NOMO-1 treated with DMSO at 0.1 percent for 48 hours (cell line): ENCODE measurements around the gene CRYBG3.
"Not testable (repeated sequence)": the region's sequence is repeated elsewhere in the genome, so short reads cannot be mapped to it uniquely, and the experiment has no call there.

Experiments used
- DNase-seq: peaks from one replicate; lab custom pipeline; 2025; ENCODE audit not compliant: unreplicated experiment; lab: John Stamatoyannopoulos, UW

CRYBG3 gene

DNA sequence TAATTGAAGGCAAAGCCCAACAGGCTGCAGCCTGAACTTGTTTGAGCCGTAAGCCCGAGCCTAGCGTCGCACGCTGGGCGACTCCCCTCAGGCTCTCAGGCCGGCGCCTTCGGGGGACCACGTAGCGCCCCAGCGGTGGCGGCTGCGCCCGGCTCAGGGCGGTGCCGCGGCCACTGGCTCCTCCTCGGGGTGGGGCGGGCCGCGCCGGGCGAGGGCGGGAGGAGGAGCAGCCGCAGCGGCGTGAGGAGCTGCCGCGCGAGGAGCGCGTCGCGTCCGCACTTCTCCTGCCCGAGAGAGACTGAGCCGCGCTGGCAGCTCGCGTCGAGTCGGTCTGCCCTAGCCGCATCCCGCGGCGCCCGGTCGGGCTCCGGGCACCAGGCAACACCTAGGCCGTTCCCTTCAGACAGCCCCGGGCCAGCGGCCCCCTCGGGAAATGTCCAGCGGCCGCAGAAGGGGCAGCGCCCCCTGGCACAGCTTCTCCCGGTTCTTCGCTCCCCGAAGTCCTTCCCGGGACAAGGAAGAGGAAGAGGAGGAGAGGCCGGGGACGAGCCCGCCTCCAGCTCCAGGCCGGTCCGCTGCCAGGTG lies at the start of gene CRYBG3:
CRYBG3 (plus strand) TSS at position 238 of the 585 bp plus-strand sequence; CDS start at position 434, 196 bp downstream.
- DNase-seq, result peak; percentile 77

DNA sequence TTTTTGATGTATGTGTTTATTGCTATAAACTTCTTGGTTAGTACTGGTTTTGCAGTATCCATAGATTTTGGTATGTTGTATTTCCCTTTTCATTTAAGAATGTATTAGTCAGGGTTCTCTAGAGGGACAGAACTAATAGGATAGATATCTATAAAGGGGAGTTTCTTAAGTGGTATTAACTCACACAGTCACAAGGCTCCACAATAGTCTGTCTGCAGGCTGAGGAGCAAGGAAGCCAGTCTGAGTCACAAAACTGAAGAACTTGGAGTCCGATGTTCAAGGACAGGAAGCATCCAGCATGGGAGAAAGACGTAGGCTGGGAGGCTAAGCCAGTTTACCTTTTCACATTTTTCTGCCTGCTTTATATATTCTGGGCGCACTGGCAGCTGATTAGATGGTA lies 48.9 kb upstream of the CRYBG3 start:
- DNase-seq, result no peak

DNA sequence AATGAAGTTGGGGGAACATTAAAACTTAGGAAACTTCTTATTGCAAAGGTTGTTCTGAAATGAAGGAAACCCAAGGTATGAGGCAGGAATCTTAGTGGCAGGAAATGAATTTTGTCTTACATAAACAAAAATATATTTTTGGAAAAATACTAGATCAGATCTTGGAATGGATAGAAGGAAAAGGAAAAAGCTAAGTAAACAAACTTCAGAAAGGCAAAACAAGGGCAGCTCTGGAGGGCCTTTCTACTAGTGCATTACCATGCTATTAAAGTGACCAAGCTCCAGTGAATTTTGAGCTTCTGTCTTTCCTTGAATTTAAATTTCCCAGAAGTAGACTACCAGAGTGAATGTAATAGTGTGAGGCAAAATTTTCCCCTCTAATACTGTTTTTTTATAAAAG lies 43.7 kb upstream of the CRYBG3 start:
- no peak for DNase-seq

- DNase-seq, result peak; percentile 59
Observed at GRCh38 chr3:97793420-97794019, 28.3 kb upstream of the CRYBG3 start.

DNA sequence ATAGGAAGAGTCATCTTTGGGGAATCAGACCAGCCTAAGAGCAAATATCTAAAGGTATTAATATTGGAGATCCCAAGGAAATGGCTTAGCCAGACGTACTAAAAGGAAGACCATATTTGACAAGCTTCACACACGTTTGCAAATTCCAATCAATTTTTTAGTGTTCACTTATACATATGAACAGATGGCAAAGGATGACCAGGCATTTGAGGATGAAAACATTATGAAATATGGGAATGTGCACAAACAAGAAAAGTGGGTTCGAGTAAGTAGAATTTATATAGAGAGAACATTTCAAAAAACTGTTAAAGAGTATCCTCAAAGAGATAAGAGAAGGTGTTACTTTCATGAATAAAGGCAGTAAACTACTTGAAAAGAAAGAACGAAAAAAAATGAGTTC lies 25.9 kb upstream of the CRYBG3 start:
- DNase-seq, result no peak

DNA sequence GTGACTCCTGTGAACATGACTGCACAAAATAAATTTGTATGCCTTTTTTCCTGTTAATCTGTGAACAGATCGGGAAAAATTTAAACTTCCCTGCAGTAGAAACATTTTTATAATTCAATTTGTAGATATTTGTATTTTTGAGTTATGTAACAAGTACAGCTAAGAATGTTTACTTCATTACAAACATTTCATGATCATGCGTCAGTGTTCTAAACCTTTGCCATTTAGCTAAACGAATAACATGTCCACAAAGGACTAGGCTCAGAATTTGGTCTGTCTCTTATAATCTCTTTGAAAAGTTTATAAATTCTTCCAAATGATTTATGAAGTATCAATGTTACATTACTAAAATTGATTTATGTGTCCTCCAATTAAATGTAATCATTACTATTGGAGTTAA lies 17.3 kb upstream of the CRYBG3 start:
- no peak for DNase-seq

DNA sequence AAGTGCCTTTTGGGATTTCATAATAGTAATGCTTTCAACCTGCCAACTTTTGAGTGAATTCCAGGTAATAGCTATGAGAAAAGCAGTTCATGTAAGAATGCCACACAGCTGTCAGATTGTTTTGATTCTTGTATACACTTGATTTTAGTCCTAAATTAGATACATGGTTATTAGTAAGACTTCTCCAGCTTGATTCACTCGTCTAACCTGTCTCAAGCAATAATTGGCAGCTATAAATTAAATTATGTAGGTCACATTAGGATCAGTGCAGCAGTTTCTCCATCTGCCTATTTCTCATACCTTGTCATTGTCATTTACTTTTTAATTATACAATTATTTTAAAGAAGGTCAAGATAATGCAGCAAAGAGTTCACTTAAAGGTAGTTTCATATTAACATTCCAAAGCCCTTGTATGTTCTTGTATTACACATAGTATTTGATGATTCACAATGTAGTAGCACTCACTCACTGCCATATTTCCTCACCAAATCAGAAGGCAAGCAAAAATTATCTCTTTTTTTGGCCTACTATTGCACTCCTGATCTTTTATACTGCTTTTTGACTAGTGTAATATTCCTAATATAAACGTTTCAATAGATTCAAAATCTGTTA lies 10.9 kb upstream of the CRYBG3 start:
- DNase-seq, result no peak

GRCh38 chr3:97815149-97815917 lies 6.5 kb upstream of the CRYBG3 start:
- no peak for DNase-seq

GRCh38 chr3:97816811-97817210 lies 5.0 kb upstream of the CRYBG3 start:
- DNase-seq, result no peak

DNA sequence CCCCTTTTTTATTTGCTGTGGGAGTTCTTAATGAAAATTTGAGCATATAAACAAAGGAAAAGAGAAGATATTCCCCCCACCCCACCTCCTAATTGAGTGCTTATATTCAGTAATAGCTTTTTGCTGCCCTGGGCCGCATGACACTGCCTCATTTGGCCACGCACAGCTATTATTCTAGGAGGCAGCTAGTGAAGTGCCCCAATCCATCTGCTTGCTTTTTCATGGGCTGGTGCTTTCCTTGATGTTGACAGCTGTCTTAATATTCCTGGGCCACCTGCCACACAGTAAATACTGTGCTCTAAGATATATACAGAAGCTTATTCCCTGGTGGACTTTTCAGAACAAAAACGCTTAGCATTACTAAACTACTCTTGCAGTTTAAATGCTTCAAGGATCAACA lies 3.8 kb upstream of the CRYBG3 start:
- DNase-seq, result no peak

DNA sequence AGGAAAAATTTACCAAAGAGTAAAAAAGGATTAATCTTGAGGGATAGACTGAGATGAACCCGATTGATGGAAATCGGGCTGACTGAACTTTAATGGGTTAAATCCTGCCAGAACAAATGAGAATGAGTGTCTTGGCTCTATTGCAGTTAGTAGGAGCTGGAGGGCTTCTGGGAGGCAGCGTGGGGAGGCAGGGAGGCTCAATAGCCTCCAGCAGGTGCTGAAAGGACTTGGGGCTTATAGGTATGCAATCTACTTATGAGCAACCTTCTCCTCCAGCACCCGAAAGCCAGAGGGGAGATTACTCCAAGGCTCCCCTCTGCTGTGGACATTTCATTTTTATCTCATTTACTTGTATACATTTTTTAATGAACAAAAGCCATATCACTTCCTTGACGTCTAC lies 1.0 kb upstream of the CRYBG3 start:
- no peak for DNase-seq

DNA sequence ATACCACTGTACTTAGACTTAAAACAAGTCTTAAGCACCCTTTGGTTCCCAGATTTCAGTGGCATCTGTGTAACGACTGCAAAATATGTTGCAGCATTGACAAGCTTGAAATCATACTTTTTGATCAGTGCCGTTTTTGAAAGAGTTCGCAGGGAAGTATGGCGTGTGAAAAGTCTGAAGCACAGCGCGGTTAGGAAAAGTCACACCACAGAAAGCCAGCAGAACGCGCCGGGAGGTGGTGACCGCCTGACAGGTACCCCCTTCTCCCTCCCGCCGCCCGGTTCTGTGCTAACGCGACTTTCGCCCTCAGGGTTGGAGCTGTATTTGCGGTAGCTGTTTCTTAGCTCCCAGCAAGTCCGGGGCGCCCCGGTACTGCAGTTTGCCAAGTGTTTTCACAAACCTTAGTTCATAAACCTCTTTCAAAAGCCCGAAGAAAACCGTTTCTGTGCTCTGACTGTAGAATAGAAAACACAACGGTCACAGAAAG lies 481 bp upstream of the CRYBG3 start:
- peak; percentile 58 for DNase-seq

- DNase-seq, result peak; percentile 22
Observed at GRCh38 chr3:97822359-97822775, 556 bp downstream of the CRYBG3 start.

DNA sequence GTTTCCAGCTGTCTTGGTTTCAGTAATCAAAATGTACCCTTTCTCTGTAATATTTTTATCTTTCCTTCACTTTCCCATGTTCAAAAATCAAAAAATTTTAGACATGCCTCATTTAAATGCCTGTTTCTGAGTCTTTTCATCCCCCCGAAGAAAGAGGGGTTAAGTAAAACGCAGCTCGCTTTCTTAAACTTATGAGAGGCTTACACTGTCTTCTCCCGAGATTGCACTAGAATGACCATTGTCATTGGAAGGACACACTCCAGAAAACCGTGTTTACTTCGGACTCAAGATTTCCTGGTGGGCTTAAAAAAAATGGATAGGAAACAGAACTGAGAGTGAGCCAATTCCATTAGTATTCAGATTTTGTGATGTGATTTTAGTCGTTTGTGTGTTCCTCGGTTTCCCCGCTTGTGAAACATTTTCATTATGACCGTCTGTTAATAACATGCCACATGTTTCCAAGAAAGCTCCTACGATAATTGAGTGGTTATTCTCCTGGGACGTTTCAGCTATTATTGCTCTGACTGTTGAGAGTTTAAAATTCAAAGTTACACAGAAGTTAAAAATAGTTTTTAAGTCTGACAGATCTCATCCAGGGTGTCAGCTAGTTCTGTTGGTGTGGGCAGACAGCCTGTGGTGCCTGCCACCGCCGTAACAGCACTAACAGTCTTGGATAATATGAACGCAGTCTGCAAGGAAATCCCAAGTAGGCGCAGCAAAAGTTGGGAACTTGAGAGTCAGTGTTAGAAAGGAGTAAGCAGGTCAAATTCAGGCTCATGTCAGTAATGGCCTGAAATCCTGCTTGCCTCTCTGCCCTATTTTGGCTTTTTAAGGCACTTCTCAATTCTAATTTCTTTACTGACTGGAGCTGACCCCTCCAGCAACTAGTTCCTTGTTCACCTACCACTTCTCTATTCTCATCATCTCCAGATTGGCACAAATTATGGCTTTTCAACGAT lies 1.5 kb downstream of the CRYBG3 start:
- DNase-seq, result peak; percentile 46

DNA sequence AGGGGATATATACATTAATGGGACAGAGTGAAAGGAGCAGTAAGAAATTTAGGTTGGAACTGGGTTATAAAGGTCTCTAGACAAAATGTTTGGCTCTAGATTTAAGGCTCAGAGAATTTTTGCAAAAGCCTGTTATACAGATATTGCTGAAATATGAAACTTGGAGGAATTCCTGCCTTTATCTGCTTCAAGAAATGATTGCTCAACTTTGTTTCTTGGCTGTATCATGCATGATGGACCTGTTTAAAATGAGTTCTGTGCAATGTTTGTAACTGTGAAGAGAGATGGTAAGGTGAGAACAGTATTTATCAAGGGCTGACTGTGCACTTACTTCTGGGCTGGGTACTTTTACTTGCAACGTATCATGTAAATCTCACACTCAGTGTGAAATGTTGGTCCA lies 3.3 kb downstream of the CRYBG3 start:
- DNase-seq, result no peak

DNA sequence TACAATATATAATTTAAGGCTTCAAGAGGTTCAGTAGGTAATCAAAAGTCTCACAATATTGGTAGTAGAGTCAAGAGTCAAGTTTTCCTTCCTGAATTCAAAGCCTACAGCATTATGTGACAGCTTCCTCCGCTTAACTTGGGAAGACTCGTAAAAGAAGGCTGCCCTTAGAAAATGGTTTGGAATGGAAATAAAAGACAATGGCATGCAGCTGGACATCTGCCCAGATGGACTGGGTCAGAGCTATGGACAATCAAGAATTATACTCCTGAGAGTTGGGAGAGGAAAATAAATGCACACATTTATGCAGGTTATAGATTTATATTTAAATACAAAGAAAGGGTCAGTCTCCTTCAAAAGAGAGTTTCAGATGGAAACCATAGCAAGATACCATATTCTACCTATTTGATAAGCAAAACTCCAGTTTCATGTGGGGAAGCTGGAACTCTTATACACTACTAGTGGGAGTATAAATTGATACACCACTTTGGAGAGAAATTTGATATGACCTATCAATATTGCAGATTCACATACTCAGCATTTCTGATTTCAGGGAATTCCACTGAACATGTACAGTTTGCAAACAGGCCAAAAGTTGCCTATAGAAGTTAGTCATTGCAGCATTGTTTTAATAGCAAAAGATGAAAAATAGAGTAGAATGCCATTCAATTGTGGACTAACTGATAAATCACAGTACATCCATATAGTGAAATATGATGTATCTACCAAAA lies 6.1 kb downstream of the CRYBG3 start:
- DNase-seq, result no peak

DNA sequence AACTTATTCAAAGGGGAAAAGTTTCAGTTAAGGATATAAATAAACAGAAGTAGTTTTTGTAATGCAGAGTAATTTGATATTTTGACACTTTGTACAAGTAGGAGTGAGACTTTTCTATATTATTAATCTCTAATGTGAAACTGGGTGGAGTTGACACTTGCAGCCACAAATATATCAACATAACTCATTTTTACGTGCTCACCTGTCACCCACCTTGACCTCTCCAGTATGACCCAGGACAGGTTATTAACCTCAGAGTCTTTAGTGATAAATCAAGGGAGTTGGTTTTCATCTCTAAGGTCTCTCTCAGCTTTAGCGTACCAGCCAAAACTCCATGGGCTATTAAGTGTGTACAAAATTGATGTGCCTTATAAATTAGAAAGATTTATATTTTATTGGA lies 7.4 kb downstream of the CRYBG3 start:
- DNase-seq, result no peak

DNA sequence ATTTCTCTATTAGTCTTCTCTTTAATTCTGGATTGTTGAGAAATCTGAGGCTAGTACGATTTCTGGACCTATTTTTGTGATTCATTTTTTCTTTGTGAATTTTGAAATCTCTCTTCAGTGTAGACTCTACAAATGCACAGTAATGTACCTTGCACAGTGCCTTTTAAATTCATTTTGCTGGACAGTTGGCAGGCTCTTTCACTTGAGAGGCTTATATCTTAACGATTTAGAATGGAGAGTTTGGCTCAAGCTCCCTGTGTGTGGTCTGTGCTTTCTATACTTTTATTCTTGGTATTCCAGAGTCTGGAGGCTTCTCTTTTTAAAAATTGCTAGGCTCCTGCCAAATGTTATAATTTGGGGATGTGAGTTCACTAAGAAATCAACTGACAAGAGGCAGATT lies 8.8 kb downstream of the CRYBG3 start:
- DNase-seq, result no peak

DNA sequence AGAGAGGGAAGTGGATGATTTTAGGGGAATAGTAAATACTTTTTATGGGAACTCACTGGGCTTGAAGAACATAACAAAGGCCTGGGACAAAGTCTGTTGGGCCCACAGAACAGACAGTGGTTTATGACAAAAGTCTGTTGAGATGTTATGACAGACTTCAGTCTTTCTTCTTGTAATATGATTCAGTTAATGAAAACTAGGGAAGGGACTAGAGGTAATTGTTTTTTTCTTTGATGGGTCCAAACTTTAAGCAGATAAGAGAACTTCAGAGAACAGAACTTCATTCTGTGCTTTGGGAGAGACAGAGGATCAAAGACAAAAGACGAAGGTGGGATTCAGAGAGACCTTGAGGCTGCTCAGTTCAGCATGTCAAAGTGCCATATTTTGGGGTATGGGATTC lies 9.3 kb downstream of the CRYBG3 start:
- DNase-seq, result no peak

- not testable (repeated sequence) for DNase-seq
Observed at GRCh38 chr3:97833184-97833583, 11.4 kb downstream of the CRYBG3 start.
